Endometrium (tissue), 2 donors: ENCODE data around the gene PDK4.

ENCODE experiments used
- FAIRE-seq: peaks from 2 replicates; lab custom pipeline; 2012; peaks lifted over from hg19 to GRCh38; lab: Jason Lieb, UNC
- donor health status: control.
- donor health status: control.

The PDK4 gene

GRCh38 chr7:95596198-95597063 lies at the start of gene PDK4:
Gene PDK4 (minus strand): TSS chr7:95596516. CDS start chr7:95596293, 223 bp downstream.
- no peak for FAIRE-seq

- no peak for FAIRE-seq
These were observed 45.9 kb upstream of the PDK4 start for GRCh38 chr7:95642173-95642572.

GRCh38 chr7:95636140-95636940 lies 40.0 kb upstream of the PDK4 start:
- FAIRE-seq, result no peak

GRCh38 chr7:95632609-95633008 lies 36.3 kb upstream of the PDK4 start:
- no peak for FAIRE-seq

- no peak for FAIRE-seq
These were observed 35.2 kb upstream of the PDK4 start for GRCh38 chr7:95631527-95631926.

GRCh38 chr7:95630702-95631458 lies 34.6 kb upstream of the PDK4 start:
- FAIRE-seq, result no peak

- FAIRE-seq, result no peak
These were observed 32.6 kb upstream of the PDK4 start for GRCh38 chr7:95628831-95629439.

- no peak for FAIRE-seq
These were observed 27.5 kb upstream of the PDK4 start for GRCh38 chr7:95623788-95624187.

- no peak for FAIRE-seq
These were observed 26.5 kb upstream of the PDK4 start for GRCh38 chr7:95622859-95623258.

- FAIRE-seq, result no peak
These were observed 25.8 kb upstream of the PDK4 start for GRCh38 chr7:95622001-95622549.

- FAIRE-seq, result no peak
These were observed 25.1 kb upstream of the PDK4 start for GRCh38 chr7:95621404-95621803.

- FAIRE-seq, result no peak
These were observed 24.3 kb upstream of the PDK4 start for GRCh38 chr7:95620631-95621030.

GRCh38 chr7:95619921-95620320 lies 23.6 kb upstream of the PDK4 start:
- no peak for FAIRE-seq

- FAIRE-seq, result no peak
These were observed 23.2 kb upstream of the PDK4 start for GRCh38 chr7:95619517-95619916.

- no peak for FAIRE-seq
These were observed 18.2 kb upstream of the PDK4 start for GRCh38 chr7:95614442-95614940.

GRCh38 chr7:95611224-95611623 lies 14.9 kb upstream of the PDK4 start:
- FAIRE-seq, result no peak

- FAIRE-seq, result peak; percentile 88
These were observed 13.1 kb upstream of the PDK4 start for GRCh38 chr7:95609277-95609971.

GRCh38 chr7:95608359-95609173 lies 12.2 kb upstream of the PDK4 start:
- peak; percentile 90 for FAIRE-seq

- FAIRE-seq, result no peak
These were observed 11.2 kb upstream of the PDK4 start for GRCh38 chr7:95607561-95607960.

GRCh38 chr7:95605275-95605674 lies 9.0 kb upstream of the PDK4 start:
- no peak for FAIRE-seq
